Astrocyte (in vitro differentiated cells and primary cell): ENCODE data around the gene GRIK3. TPM values are rescaled to one million over a fixed set of nuclear protein-coding genes. Genes with fewer than 3 reads are reported as not detected.

Experiments used
- DNase-seq: peaks from one replicate; pipeline ENCODE4 v3.0.0-alpha.2; 2010; ENCODE audit warnings: low read depth
- FAIRE-seq: peaks from 2 replicates; lab custom pipeline; 2011; peaks lifted over from hg19 to GRCh38; lab: Jason Lieb, UNC
- H2AFZ ChIP-seq: 2 replicates; pipeline ENCODE4 v1.6.0; 2012; ENCODE audit warnings: low read depth, low read length, inconsistent platforms
- H3K27ac ChIP-seq: 2 replicates; pipeline ENCODE4 v1.5.1; 2011; ENCODE audit warnings: low read depth, low read length, inconsistent platforms
- H3K27me3 ChIP-seq: 2 replicates; pipeline ENCODE4 v1.6.0; 2011; ENCODE audit warnings: low read length, inconsistent platforms; ENCODE audit not compliant: insufficient read depth
- H3K36me3 ChIP-seq: 2 replicates; pipeline ENCODE4 v1.5.1; 2011; ENCODE audit warnings: low read length, inconsistent platforms; ENCODE audit not compliant: insufficient read depth
- H3K4me1 ChIP-seq: 2 replicates; pipeline ENCODE4 v1.5.1; 2011; ENCODE audit warnings: low read length, inconsistent platforms; ENCODE audit not compliant: insufficient read depth
- H3K4me2 ChIP-seq: 2 replicates; pipeline ENCODE4 v1.6.0; 2012; ENCODE audit warnings: low read length, inconsistent platforms
- H3K4me3 ChIP-seq: 2 replicates; pipeline ENCODE4 v1.5.1; 2011; ENCODE audit warnings: low read depth, mild to moderate bottlenecking, low read length, inconsistent platforms; ENCODE audit not compliant: insufficient read depth
- H3K79me2 ChIP-seq: 2 replicates; pipeline ENCODE4 v1.6.0; 2012; ENCODE audit warnings: mild to moderate bottlenecking, low read length, inconsistent platforms; ENCODE audit not compliant: insufficient read depth
- H3K9ac ChIP-seq: 2 replicates; pipeline ENCODE4 v1.6.0; 2012; ENCODE audit warnings: mild to moderate bottlenecking, low read length, inconsistent platforms
- H3K9me3 ChIP-seq: 2 replicates; pipeline ENCODE4 v1.5.1; 2012; ENCODE audit warnings: low read depth, mild to moderate bottlenecking, low read length, inconsistent platforms; ENCODE audit not compliant: insufficient read depth
- H4K20me1 ChIP-seq: 2 replicates; pipeline ENCODE4 v1.6.0; 2012; ENCODE audit warnings: low read length, inconsistent platforms; ENCODE audit not compliant: insufficient read depth
- H3K27ac Mint-ChIP-seq: one replicate; pipeline ENCODE4 v1.8.0; 2021; ENCODE audit warnings: mild to moderate bottlenecking, mixed read lengths; ENCODE audit not compliant: unreplicated experiment
- H3K27me3 Mint-ChIP-seq: one replicate; pipeline ENCODE4 v1.8.0; 2021; ENCODE audit warnings: low read depth, mixed read lengths; ENCODE audit not compliant: unreplicated experiment
- H3K36me3 Mint-ChIP-seq: one replicate; pipeline ENCODE4 v1.8.0; 2021; ENCODE audit warnings: low read depth, mixed read lengths; ENCODE audit not compliant: unreplicated experiment
- H3K4me1 Mint-ChIP-seq: one replicate; pipeline ENCODE4 v1.8.0; 2021; ENCODE audit warnings: low read depth, mixed read lengths; ENCODE audit not compliant: unreplicated experiment
- H3K4me3 Mint-ChIP-seq: one replicate; pipeline ENCODE4 v1.8.0; 2021; ENCODE audit warnings: mild to moderate bottlenecking, moderate library complexity, mixed read lengths; ENCODE audit not compliant: unreplicated experiment
- H3K9me3 Mint-ChIP-seq: one replicate; pipeline ENCODE4 v1.8.0; 2021; ENCODE audit warnings: mild to moderate bottlenecking, mixed read lengths; ENCODE audit not compliant: unreplicated experiment
- CTCF ChIP-seq: IDR thresholded peaks from 2 replicates; pipeline ENCODE4 v1.5.1; 2011; ENCODE audit warnings: low read depth, mild to moderate bottlenecking, inconsistent platforms, low read length, moderate library complexity; ENCODE audit not compliant: insufficient read depth
- EZH2 ChIP-seq: IDR thresholded peaks from 2 replicates; pipeline ENCODE4 v1.6.1; 2012; ENCODE audit warnings: mild to moderate bottlenecking, low read length, inconsistent platforms; ENCODE audit not compliant: insufficient read depth
- total RNA-seq: library from RNA; stranded (reverse); gene quantifications from 2 replicates; pipeline ENCODE4 v1.2.1, GENCODE V29; 2021

Gene GRIK3
- total RNA-seq, 1 donor from 2014 or later, result 0.16 TPM

DNA sequence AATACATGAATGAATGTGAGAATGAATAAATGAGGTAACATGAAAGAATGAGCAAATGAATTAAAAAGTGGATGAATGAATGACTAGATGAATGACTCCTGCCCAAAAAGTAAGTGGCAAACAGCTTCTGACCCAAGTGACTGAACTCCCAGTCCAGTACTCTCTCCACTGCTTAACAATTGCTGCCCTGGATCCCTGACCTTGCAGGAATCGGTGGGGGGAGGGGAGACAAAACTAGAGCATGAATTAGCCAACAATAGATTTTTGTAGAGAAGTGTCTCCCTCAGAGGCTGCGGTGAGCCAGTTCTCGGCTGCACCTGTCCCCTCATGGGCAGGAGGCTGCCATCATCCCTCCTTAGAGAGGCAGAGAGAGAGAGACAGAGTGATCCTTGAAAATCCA lies 5.9 kb upstream of the GRIK3 start:
- Mint-ChIP-seq H3K27ac (no peak overlapping the region), H3K9me3 (no peaks in the 10 kb centered on the region), H3K36me3 (no peaks in the 10 kb centered on the region), H3K4me3 (no peak overlapping the region), H3K27me3 (peaks cover 89% of the 10 kb centered on the region), H3K4me1 (peaks cover 4% of the 10 kb centered on the region)
- Histone ChIP-seq H3K9me3 (no peaks in the 10 kb centered on the region), H3K9ac (no peak overlapping the region), H3K27ac (no peak overlapping the region), H3K79me2 (no peaks in the 10 kb centered on the region), H3K4me3 (no peak overlapping the region), H3K4me2 (no peak overlapping the region), H4K20me1 (no peaks in the 10 kb centered on the region), H3K36me3 (no peaks in the 10 kb centered on the region), H2AFZ (no peak overlapping the region), H3K4me1 (no peaks in the 10 kb centered on the region), H3K27me3 (peaks cover 18% of the 10 kb centered on the region)
- DNase-seq (no peak), FAIRE-seq (no peak)
- TF ChIP-seq CTCF, result no peak
- TF ChIP-seq EZH2, result no peak

GRCh38 chr1:37038227-37039093 lies 4.1 kb upstream of the GRIK3 start:
- FAIRE-seq (no peak), DNase-seq (no peak)
- H3K27ac ChIP-seq, result no peak overlapping the region
- H3K9me3 ChIP-seq, result no peaks in the 10 kb centered on the region
- H3K4me3 ChIP-seq, result no peak overlapping the region
- H3K27ac Mint-ChIP-seq, result no peak overlapping the region
- no peaks in the 10 kb centered on the region for H3K79me2 ChIP-seq
- no peak overlapping the region for H3K4me2 ChIP-seq
- H3K27me3 Mint-ChIP-seq, result peaks cover 82% of the 10 kb centered on the region
- H3K36me3 Mint-ChIP-seq, result no peaks in the 10 kb centered on the region
- no peak overlapping the region for H3K9ac ChIP-seq
- H3K36me3 ChIP-seq, result no peaks in the 10 kb centered on the region
- H4K20me1 ChIP-seq, result no peaks in the 10 kb centered on the region
- H3K4me1 ChIP-seq, result no peaks in the 10 kb centered on the region
- peaks cover 23% of the 10 kb centered on the region for H3K27me3 ChIP-seq
- TF ChIP-seq EZH2, result no peak
- no peak for TF ChIP-seq CTCF
- no peaks in the 10 kb centered on the region for H3K9me3 Mint-ChIP-seq
- no peak overlapping the region for H2AFZ ChIP-seq
- H3K4me1 Mint-ChIP-seq, result peaks cover 4% of the 10 kb centered on the region
- H3K4me3 Mint-ChIP-seq, result no peak overlapping the region

DNA sequence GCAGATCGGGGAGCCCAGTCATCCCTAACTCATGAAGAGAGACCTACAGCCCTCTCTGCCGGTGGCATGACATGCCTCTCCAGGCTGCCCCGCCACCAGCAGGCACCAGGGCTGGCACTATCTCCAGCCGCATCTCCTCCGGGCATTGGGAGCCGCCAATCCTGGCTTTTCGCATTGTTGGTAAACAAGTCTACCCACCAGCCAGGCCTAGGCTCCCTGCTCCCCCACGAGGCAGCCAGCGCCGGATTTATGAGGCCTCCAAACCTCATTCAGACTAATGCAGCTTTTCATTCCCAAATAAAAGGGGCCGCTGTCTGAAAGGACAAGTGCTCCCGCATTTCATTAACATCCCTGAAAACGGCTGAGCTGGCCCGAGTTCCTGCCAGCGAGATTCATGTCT lies 3.4 kb upstream of the GRIK3 start:
- Histone ChIP-seq H3K36me3 (no peaks in the 10 kb centered on the region), H3K4me3 (no peak overlapping the region), H3K27ac (no peak overlapping the region), H4K20me1 (no peaks in the 10 kb centered on the region), H3K4me2 (no peak overlapping the region), H2AFZ (no peak overlapping the region), H3K79me2 (no peaks in the 10 kb centered on the region), H3K27me3 (peaks cover 27% of the 10 kb centered on the region), H3K9ac (no peak overlapping the region), H3K4me1 (no peaks in the 10 kb centered on the region), H3K9me3 (no peaks in the 10 kb centered on the region)
- TF ChIP-seq CTCF (no peak), EZH2 (no peak)
- Mint-ChIP-seq H3K36me3 (no peaks in the 10 kb centered on the region), H3K27ac (no peak overlapping the region), H3K4me3 (no peak overlapping the region), H3K27me3 (peaks cover 76% of the 10 kb centered on the region), H3K4me1 (peaks cover 4% of the 10 kb centered on the region), H3K9me3 (no peaks in the 10 kb centered on the region)
- no peak for DNase-seq
- FAIRE-seq, result no peak
